Testis (tissue), 2 donors: ENCODE results near the gene OR52A1.

ENCODE experiments used
- CTCF ChIP-seq, 3 experiments: fragments of 450-650 bp in 2 of 3; fragments of 200-600 bp in 1 of 3; sonication (generic) in 1 of 3; IDR thresholded peaks; one replicate each; pipeline ENCODE4 v1.5.1; 2016 to 2019; ENCODE audit warnings: antibody characterized with exemption in 3 of 3, mild to moderate bottlenecking in 2 of 3, moderate library complexity in 1 of 3
- POLR2A ChIP-seq: fragments of 450-650 bp; IDR thresholded peaks from one replicate; pipeline ENCODE4 v1.6.1; 2017; ENCODE audit warnings: antibody characterized with exemption, mild to moderate bottlenecking, moderate library complexity

- TF ChIP-seq CTCF (IDR thresholded peaks at IDR 0.05): no peak
- TF ChIP-seq POLR2A: no peak
Measured at GRCh38 chr11:5178046-5178837, 23.7 kb upstream of the OR52A1 start.
